Measurements from ENCODE around the gene KMT5B. TPM values are rescaled to one million over a fixed set of nuclear protein-coding genes. Genes with fewer than 3 reads are reported as not detected.

Gene KMT5B
- polyA plus RNA-seq, 3 donors = 10.6 to 19.2 (median 16.8) TPM

DNA sequence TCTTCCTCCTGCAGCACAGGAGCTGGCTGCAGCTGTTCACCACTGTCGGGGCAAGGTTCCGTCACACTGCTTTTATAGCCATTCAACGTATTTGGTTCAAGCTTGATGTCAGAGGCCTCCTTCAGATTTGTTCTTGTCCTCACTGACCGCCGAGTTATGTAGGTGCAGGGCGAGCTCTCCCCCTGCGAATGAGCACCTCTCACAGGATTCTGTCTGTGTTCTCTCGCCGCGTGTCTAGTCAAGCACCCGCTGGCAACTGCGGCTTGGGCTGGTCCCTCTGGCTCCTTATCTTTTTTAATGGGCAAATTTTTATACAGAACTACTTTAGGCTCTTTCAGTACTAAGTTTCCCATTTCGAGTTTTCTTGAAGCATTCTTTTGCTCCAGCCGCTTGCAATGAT is 54.5 kb downstream of the KMT5B start:
- WGBS, 3 donors = 96 to 97% (median 97%) methylated on average over 14 of the region's 14 CpGs
- H3K27ac ChIP-seq (ENCODE audit: low read depth, low read length) = no peak overlapping the region

DNA sequence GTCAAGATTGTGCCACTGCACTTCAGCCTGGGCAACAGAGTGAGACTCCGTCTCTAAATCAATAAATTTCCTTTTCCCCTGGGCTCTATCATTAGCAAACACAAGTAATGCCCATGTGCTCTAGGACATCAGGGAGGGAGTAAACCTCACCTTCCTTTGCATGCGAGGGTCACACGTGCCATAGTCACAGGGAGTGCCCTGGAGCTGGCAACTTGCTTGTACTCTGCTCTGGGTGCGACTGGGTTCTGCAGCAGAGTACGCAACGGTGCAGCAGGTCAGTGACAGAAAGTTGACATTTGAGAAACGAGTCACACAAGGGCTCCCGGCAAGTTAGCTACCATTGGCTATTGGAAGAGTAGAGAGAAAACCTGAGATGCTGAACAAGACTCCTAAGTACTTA is 59.4 kb downstream of the KMT5B start:
- 38 to 90% (median 80%) methylated on average over 8 of the region's 8 CpGs for WGBS, 3 donors
- no peak overlapping the region for H3K27ac ChIP-seq (ENCODE audit: low read depth, low read length)

DNA sequence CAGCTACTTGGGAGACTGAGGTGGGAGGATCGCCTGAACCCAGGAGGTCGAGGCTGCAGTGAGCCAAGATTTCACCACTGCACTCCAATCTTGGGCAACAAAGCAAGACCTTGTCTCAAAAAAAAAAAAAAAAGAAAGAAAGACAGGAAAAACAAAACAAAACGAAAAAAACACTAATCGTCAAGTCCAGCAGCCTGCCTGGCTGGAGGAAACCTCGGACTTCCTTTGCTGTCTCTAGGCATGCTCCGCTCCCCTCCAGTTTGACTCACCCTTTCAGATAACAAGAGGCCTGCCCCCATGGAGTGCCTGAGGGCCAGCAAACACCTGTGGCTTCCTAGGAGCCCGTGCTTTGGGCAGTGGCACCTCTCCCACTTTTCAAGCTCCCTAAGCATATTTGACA is 63.1 kb downstream of the KMT5B start:
- WGBS, 3 donors = 13 to 24% (median 16%) methylated on average over 7 of the region's 7 CpGs
- no peak overlapping the region for H3K27ac ChIP-seq (ENCODE audit: low read depth, low read length)

DNA sequence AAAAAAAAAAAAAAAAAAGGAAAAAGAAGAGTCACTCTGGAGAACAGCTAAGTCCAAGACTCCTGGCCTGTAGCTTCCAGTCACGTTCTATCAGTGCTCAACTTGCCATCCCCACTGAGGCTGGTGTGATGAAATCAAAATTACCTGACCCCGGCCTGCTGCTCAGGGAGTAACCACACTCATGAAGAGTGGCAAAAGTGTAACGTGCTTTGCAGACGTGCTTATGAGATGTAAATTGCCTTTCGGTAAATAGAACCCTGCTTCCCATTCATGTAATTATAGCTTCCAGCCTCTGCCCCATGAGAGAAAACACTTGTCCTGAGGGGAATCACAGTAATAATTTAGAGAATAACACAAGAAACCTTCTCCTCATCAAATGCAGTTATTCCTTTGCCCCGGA is 63.7 kb downstream of the KMT5B start:
- H3K27ac ChIP-seq (ENCODE audit: low read depth, low read length) = no peak overlapping the region
- 81 to 86% (median 84%) methylated on average over 6 of the region's 6 CpGs for WGBS, 3 donors

DNA sequence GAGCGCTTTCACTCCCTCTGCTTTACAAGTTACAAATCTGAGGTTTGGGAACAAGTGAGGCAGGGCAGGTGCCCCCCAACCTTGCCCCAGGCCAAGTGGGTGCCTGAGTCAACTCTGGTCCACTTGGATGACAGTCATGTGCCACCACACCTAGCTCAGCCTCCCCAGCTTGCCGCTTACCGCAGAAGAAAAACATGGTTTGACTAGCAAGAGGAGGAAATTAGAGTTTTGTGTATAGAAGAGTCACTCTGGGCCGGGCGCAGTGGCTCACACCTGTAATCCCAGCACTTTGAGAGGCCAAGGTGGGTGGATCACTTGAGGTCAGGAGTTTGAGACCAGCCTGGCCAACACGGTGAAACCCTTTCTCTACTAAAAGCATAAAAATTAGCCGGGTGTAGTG is 64.2 kb downstream of the KMT5B start:
- 89 to 96% (median 92%) methylated on average over 7 of the region's 7 CpGs for WGBS, 3 donors
- no peak overlapping the region for H3K27ac ChIP-seq (ENCODE audit: low read depth, low read length)

DNA sequence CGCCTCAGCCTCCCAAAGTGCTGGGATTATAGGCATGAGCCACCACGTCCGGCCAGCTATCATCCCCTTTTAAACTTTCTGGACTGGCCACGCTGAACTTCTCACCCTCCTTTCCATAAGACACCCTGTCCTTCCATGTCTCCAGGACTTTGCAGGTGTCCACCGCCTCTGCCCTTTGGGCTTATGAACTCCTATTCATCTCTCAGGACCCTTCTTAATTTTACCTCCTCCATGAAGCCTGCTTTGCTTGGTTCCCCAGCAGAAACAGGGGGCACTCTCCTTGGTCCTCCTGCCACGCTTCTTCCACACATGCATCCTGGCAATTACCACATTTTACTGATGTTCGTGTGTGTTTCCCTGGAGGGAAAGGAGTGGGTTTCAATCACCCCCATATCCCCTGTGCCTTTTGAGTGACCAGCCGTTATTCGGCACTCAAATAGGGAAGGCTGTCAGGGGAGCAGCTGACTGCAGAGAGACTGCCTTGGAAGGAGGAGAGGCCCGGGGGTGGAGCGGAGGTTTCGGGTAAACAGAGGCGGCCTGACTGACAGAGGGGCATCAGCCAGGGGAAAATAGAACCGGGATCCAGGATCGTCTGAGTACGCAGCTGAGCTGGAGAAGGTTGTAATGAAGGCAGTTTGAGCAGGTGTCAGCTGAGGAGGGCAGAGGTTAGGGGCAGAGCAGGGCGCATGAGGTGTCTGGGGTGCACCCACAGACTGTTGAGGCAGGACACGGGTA is 64.9 kb downstream of the KMT5B start:
- WGBS, 3 donors = 90 to 92% (median 91%) methylated on average over 18 of the region's 18 CpGs
- H3K27ac ChIP-seq (ENCODE audit: low read depth, low read length) = no peak overlapping the region

DNA sequence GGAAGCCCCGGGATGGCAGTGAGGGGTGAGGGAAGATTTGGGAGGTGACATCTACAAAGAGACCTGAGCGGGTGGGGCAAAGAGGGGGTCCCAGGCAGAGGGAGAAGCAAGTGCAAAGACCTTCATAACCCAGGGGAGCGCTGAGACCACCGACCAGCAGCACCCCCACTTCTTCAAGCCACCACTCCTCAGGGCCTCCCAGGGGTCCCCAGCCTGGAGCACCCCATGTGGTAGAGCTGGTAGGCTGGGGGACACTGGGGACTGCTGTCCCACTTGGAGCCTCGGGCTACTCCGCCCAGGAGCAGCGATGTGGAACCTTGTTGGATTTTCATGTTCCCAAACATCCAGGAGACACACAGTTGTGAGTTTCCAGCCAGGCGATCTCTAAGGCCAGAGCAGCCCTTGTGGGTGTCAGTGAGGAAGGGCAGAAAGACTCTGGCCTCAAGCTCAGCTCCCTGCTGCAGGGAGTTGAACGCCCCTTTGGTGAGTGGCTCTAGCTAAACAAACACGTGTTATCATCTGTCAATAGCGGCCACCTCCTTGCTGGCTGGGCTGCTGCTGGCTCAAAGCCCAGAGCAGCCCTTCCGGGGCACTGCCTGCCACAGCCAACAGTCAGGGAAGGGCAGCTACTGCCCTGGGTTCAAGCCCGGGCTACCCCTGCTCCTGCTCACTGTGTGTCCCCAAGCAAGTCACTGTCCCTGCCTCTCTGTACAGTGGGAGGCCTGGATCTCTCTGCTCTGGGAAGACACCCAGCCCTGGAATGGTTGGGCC is 66.2 kb downstream of the KMT5B start:
- no peak overlapping the region for H3K27ac ChIP-seq (ENCODE audit: low read depth, low read length)
- 25 to 51% (median 50%) methylated on average over 13 of the region's 13 CpGs for WGBS, 3 donors

DNA sequence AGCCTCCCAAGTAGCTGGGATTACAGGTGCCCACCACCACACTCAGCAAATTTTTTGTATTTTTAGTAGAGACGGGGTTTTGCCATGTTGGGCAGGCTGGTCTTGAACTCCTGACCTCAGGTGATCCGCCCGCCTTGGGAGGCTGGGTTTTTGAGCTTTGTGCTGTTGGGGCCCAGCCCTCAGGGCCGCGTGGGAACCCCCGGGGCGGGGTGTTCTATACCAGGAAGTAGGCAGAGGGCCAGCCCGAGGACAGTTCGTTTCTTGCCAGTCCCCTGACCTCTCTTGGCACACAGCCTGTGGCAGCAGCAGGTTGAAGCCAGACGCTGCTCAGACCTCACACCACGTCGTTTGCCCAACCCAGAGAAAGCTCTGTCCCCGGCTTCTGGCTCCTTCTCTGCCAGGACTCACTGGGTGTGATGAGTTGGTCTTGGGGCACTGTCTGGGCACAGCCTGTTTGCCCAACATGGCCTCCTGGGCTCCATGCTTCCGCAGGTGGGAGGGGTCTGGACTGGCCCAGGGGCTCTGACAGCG is 67.0 kb downstream of the KMT5B start:
- H3K27ac ChIP-seq (ENCODE audit: low read depth, low read length) = no peak overlapping the region

DNA sequence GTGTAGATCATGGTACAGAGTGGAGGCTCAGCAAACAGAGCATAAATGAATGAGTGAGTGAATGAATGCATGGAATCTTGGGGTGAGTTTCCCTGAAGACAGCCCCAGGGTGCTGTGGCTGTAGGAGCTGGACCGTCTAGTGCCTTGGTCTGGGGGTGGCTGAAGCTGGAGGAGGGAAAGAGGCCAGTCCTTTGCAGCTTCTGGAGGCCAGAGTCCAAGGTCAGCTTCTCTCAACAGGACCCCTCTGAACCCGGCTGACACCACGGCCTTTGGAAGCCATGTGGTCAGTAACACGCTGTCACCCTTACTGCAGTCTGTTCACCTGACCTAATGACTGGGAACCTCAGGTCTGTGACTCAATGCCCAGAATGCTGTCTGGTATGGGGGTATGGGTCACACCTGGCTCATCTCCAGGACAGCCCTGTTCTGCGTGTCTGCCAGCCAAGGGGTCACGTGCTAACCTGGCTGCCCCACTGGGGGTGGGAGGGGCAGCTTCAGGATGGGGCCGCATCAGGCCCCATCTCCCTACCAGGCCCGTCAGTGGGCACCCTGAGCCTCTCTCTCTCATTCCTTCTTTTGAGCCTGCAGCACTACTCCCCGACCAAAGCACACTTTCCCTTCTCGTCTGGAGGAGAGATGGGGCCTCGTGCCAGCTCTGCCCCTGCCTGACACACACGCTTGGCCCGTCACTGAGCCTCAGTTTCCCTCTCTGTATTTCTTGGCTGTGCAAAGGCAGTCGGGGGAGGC is 67.8 kb downstream of the KMT5B start:
- H3K27ac ChIP-seq (ENCODE audit: low read depth, low read length) = no peak overlapping the region
- 36 to 75% (median 69%) methylated on average over 14 of the region's 14 CpGs for WGBS, 3 donors

More for the DNA sequence above, 67.0 kb downstream of the KMT5B start:
- WGBS, 3 donors = 18 to 37% (median 37%) methylated on average over 15 of the region's 15 CpGs

DNA sequence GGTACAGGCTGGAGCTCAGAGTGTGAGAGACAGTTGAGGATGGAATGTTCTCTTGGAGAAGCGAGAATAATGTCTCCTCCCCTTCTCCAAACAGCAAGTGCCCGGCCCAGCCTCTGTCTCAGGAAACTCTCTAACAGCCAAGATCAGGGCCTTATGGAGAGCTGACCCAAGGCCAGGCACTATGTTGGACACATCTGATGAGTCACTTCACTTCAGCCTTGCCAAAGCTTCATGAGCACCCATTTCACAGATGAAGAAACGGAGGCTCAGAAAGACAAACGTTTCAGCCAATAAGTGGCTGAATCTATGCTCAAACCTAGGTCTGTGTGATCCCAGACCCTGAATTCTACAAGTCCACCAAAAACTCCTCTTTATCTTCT is 69.8 kb downstream of the KMT5B start:
- WGBS, 3 donors = 72 to 94% (median 91%) methylated on average over 4 of the region's 4 CpGs
- no peak overlapping the region for H3K27ac ChIP-seq (ENCODE audit: low read depth, low read length)

DNA sequence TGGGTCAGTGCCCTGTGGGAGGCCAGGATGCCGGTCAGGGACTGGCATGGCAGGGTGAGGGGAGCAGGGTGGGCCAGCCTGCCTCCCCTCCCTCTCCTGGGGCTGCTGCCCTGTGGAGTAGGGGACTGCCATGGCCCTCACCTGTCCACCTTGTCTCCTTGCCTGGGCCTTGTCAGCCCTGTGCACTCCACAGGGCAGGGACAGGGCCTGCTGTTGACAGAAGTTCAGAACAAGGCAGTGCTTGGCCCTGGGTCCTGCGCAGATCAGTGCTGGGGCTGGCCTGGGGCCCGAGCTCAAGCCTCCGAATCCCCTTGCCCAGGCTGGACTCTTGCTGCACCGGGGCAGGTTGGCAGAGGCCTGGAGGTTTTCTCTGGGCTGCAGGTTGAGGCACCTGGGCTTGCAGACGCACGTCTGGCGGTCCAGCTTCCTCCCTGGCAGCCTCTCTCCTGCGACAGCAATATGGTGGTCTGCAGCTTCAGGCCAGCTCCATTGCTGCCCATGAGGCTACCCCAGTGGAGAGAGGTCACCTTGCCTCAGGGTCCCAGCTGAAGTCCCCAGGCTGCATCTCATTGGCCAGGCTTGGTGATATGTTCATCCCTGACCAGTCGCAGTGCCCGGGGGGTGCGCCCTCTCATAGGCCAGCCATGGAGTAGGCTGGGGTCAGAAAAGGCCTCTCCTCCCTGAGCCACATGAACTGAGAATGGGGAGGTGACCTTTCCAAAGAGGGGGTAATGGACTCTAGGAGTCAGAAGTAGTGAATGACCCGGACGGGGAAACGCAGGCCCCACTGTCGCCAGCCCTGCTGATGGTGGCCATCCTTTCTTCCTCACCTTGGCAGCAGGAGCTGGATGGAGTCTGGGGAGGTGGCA is 70.4 kb downstream of the KMT5B start:
- H3K27ac ChIP-seq (ENCODE audit: low read depth, low read length) = no peak overlapping the region
- WGBS, 3 donors = 71 to 82% (median 81%) methylated on average over 16 of the region's 16 CpGs

DNA sequence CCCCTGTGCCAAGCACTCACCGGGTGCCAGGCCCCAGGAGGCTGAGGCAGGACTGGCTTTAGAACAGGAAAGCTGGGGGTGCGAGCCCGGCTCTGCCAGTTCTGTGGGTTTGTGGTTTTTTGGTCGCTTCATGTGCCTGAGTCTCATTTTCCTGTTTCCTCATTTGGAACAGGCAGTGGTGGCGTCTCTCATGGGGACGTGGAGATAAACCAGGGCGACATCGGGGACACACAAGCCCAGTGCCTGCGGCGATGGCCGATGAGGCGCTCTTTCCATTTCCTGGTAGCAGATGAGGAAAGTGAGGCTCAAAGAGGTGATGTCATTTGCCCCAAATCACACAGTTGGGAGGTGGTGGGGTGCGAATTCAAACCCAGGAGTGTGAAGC is 71.1 kb downstream of the KMT5B start:
- H3K27ac ChIP-seq (ENCODE audit: low read depth, low read length) = no peak overlapping the region
- 36 to 56% (median 46%) methylated on average over 13 of the region's 13 CpGs for WGBS, 3 donors

DNA sequence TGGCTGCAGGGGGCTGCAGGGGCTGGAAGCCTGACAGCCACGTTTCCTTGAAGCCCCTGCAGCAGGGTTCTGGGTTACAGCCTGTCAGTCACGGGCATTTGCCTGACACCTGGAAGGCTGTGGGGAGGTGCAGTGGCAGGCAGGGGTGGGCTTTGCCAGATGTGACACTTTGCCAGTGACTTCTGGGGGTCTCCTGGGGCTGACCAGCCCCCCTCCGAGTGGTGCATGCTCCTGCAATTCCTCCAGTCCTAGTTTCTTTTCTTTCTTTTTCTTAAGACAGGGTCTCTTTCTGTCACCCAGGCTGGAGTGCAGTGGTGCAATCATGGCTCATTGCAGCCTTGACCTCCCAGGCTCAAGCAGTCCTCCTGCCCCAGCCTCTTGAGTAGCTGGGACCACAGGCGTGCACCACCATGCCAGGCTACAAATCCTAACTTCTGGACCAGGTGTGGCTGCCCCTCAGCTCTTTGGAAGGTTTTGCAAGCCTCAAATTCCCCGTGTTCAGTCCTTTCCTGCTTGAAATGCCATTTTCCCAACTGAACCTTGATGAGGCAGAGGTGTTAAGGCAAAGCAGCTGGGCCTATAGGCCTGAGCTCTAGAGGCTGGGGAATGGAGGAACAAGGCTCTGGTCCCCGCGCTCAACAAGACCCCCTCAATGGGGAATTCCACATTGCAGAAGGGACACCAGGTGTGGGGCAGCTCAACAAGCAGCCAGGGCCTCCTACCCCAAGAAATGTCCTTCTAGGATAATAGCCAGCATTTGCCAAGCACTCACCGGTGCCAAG is 71.7 kb downstream of the KMT5B start:
- no peak overlapping the region for H3K27ac ChIP-seq (ENCODE audit: low read depth, low read length)
- 58 to 66% (median 61%) methylated on average over 8 of the region's 8 CpGs for WGBS, 3 donors

DNA sequence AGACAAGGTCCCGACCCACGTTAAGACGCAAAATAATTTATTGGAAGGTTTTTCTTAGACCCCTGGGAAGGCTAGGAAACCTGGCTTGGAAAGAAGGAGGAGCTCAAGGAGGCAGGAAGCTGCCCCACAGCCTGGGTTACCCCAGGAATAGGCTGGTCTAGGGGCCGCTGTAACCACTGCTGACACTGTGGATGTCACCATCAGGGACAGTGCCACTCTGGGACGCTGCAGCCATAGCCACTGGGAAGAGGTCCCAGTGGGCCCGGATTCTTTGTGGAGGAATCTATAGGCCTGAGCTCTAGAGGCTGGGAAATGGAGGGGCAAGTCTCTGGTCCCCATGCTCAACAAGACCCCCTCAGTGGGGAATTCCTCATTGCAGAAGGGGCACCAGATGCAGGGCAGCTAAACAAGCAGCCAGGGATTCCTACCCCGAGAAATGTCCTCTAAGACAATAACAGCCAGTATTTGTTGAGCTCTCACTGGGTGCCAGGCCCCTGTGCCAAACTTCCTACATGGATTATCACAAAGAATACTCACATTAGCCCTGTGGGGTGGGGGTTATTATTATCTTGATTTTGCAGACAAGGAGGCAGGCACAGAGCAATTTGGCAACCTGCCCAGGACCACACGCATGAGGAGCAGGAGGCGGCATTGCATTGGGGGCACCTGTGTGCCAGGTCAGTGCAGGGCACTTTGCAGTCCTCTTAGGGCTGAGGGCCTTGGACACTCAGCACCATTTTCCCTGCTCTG is 72.4 kb downstream of the KMT5B start:
- 63 to 69% (median 63%) methylated on average over 9 of the region's 9 CpGs for WGBS, 3 donors
- no peak overlapping the region for H3K27ac ChIP-seq (ENCODE audit: low read depth, low read length)

DNA sequence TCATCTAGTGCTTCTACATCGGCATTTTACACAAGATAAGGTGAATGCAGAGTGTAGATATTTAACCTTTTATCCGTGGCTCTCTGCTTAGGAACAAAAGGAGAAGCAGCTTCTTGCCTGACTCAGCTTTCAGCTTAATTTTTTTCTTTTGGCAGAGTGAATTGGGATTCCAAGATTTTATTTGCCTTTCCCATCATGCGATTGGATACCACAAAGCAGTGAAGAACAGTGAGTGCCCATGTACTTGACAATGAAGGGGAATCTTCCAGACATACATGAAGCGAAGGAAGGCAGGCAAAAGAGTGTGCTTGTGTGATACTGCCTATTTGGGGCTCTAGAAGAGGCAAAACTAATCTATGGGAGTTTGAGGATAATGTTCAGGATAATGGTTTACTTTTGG is 74.9 kb downstream of the KMT5B start:
- 30 to 62% (median 56%) methylated on average over 4 of the region's 4 CpGs for WGBS, 3 donors
- no peak overlapping the region for H3K27ac ChIP-seq (ENCODE audit: low read depth, low read length)

DNA sequence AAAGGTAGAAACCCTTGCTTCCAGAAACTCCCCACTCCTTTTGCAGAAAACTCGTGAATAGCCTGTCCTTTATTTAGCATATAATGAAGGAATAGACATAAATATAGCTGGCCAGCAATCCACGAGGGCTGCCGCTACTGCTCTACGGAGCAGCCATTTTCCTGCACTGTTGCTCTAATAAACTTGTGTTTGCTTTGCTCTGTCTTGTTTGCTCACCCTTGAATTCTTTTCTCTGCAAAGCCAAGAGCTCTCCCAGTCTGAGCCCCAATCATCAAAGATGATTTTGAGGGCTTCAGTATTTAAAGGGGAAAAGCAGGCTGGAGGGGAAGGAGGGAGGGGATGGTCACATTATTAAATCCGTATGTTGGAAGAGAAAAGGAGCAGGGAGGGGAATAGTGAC is 75.3 kb downstream of the KMT5B start:
- 34 to 71% (median 47%) methylated on average over 5 of the region's 5 CpGs for WGBS, 3 donors
- H3K27ac ChIP-seq (ENCODE audit: low read depth, low read length) = no peak overlapping the region

DNA sequence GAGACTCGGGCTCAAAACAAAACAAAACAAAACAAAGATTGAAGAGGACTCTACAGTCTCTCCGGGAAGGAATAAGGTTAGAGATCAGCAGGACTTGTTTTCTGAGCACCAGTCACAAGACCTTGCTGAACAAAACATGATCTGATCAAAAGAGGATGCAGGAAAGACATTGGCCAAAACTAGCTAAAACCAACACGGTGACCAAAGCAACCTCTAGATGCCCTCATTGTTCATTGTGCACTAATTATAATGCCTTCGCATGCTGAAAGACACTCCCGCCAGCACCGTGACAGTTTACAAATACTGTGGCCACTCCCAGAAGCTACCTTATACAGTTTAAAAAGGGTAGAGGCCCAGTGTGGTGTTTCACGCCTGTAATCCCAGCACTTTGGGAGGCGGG is 76.2 kb downstream of the KMT5B start:
- no peak overlapping the region for H3K27ac ChIP-seq (ENCODE audit: low read depth, low read length)
- 78 to 88% (median 85%) methylated on average over 8 of the region's 8 CpGs for WGBS, 3 donors
